HG03565 (cell line): ENCODE measurements around the gene SARNP.

Source experiments
- ATAC-seq: cut with Tn5 transposase; IDR thresholded peaks from one replicate; pipeline ENCODE4 v1.9.1; 2021; ENCODE audit warnings: mild to moderate bottlenecking, moderate library complexity; ENCODE audit not compliant: unreplicated experiment

Gene SARNP

GRCh38 chr12:55711786-55712553, 105.6 kb downstream of the SARNP start:
- no peak for ATAC-seq

GRCh38 chr12:55708695-55709233, 108.8 kb downstream of the SARNP start:
- no peak for ATAC-seq

GRCh38 chr12:55707841-55708694, 109.5 kb downstream of the SARNP start, which contains the start of gene ITGA7:
TSS of gene ITGA7 (minus strand) at chr12:55707904. CDS start at chr12:55707682, 222 bp downstream.
- no peak for ATAC-seq
